K562 (cell line): Measurements from ENCODE around the gene LAMB4. TPM values are rescaled to one million over a fixed set of nuclear protein-coding genes. Genes with fewer than 3 reads are reported as not detected.

Experiments used
- ARID3A ChIP-seq: IDR thresholded peaks from 2 replicates; pipeline ENCODE4 v1.6.1; 2012; ENCODE audit warnings: low read depth, low read length, improper control_type of control experiment, borderline replicate concordance
- ATF3 ChIP-seq, 2 experiments: fragments of 450-650 bp in 1 of 2; sonication (generic) in 1 of 2; formaldehyde crosslinking in 1 of 2; IDR thresholded peaks in 1 of 2; conservative IDR thresholded peaks in 1 of 2; 2 replicates each; pipeline versions ENCODE4 v1.6.1 to v1.8.1; 2016 to 2023; ENCODE audit warnings: mild to moderate bottlenecking in 2 of 2, moderate library complexity in 2 of 2, inconsistent platforms in 1 of 2, missing genetic modification reagents in 1 of 2
- CEBPG ChIP-seq, 3 experiments: fragments of 200-800 bp in 1 of 3; sonication (Bioruptor generic) in 1 of 3; sonication (generic) in 1 of 3; formaldehyde crosslinking in 1 of 3; IDR thresholded peaks in 2 of 3; conservative IDR thresholded peaks in 1 of 3; 2 replicates each; pipeline versions ENCODE4 v1.6.1 to v1.8.0; 2016 to 2022; ENCODE audit warnings: missing compliant biosample characterization in 2 of 3, missing genetic modification characterization in 2 of 3, mild to moderate bottlenecking in 1 of 3, missing genetic modification reagents in 1 of 3
- FOXK1 ChIP-seq: sonication (generic); formaldehyde crosslinking; IDR thresholded peaks from 2 replicates; pipeline ENCODE4 v1.8.0; 2022; ENCODE audit warnings: missing genetic modification reagents, mild to moderate bottlenecking, borderline replicate concordance
- FUS ChIP-seq: fragments of 200-400 bp; formaldehyde crosslinking; optimal IDR thresholded peaks from 2 replicates; pipeline ENCODE3; 2017; ENCODE audit warnings: low read depth, low read length
- LCOR ChIP-seq: sonication (generic); formaldehyde crosslinking; IDR thresholded peaks from 2 replicates; pipeline ENCODE4 v1.8.0; 2022; ENCODE audit warnings: mild to moderate bottlenecking, missing genetic modification reagents
- POLR2A ChIP-seq: fragments of 450-650 bp; conservative IDR thresholded peaks from 2 replicates; pipeline ENCODE4 v1.6.1; 2016
- SMAD3 ChIP-seq: fragments of 450-650 bp; formaldehyde crosslinking; conservative IDR thresholded peaks from 2 replicates; pipeline ENCODE4 v1.4.0; 2020; ENCODE audit warnings: mild to moderate bottlenecking
- TGIF2 ChIP-seq: sonication (generic); formaldehyde crosslinking; IDR thresholded peaks from 2 replicates; pipeline ENCODE4 v1.8.1; 2022; ENCODE audit warnings: mild to moderate bottlenecking, missing genetic modification reagents, moderate library complexity
- VEZF1 ChIP-seq: fragments of 200-800 bp; sonication (Bioruptor generic); IDR thresholded peaks from 2 replicates; pipeline ENCODE4 v1.6.1; 2017; ENCODE audit warnings: missing genetic modification characterization, missing compliant biosample characterization
- ZEB2 ChIP-seq: fragments of 450-650 bp; IDR thresholded peaks from 2 replicates; pipeline ENCODE4 v1.6.1; 2016
- ZNF740 ChIP-seq, 3 experiments: fragments of 200-800 bp in 1 of 3; sonication (Bioruptor generic) in 1 of 3; sonication (generic) in 1 of 3; formaldehyde crosslinking in 1 of 3; IDR thresholded peaks; 2 replicates each; pipeline versions ENCODE4 v1.6.1 to v1.8.0; 2016 to 2022; ENCODE audit warnings: mild to moderate bottlenecking in 2 of 3, missing compliant biosample characterization in 2 of 3, missing genetic modification characterization in 2 of 3, missing genetic modification reagents in 1 of 3
- ZNF780A ChIP-seq: fragments of 250-450 bp; sonication (Bioruptor Pico); IDR thresholded peaks from 2 replicates; pipeline ENCODE4 v1.5.0; 2021; ENCODE audit warnings: mild to moderate bottlenecking
- polyA plus RNA-seq, 8 experiments: library from polyadenylated mRNA; depleted of rRNA in 4 of 8; stranded (reverse) in 5 of 8; unstranded in 3 of 8; fragments of >200 nt; fragmentation: Nextera tagmentation in 2 of 8; fragmentation: Illumina TruSeq in 1 of 8; extraction: Ambion mirVana in 2 of 8; extraction: Trizol in 1 of 8; gene quantifications; 2 replicates each; pipeline versions ENCODE4 v1.2.1 to v1.2.3, GENCODE V29; 2011 to 2014; ENCODE audit warnings: inconsistent platforms in 1 of 8, missing spikeins in 1 of 8
- total RNA-seq, 7 experiments: library from RNA; depleted of rRNA in 6 of 7; stranded (reverse); fragments of >200 nt in 6 of 7; fragmentation: Illumina TruSeq in 2 of 7; extraction: Trizol in 2 of 7; gene quantifications; 2 replicates each; pipeline versions ENCODE4 v1.2.1 to v1.2.3, GENCODE V29; 2011 to 2021; ENCODE audit warnings: low replicate concordance in 1 of 7

LAMB4 gene
- total and polyA plus RNA-seq, 9 of the 15 experiments (the other 6 are each of a cell fraction or from before 2014, with no cell fraction given) = 0.06 to 0.13 (median 0.07) TPM; not detected in 6

GRCh38 chr7:108020585-108020984 is 109.6 kb downstream of the LAMB4 start (continued):
- TF ChIP-seq ARID3A (0 out of 2 replicates have a peak, but pooled peaks have one; percentile 50), ZNF740 (CRISPR knock-in tag; IDR thresholded peaks at IDR 0.05) (no peak), ZNF740 (tag; IDR thresholded peaks at IDR 0.05) (no peak), LCOR (CRISPR knock-in tag) (0 out of 2 replicates have a peak, but pooled peaks have one; percentile 25), FUS (no peak), ZNF780A (CRISPR knock-in tag) (no peak), VEZF1 (CRISPR knock-in tag) (peak; percentile 30; the same call in 1 of the 2 replicates), SMAD3 (CRISPR knock-in tag) (0 out of 2 replicates have a peak, but pooled peaks have one; percentile 16), ZEB2 (0 out of 2 replicates have a peak, but pooled peaks have one; percentile 22), FOXK1 (CRISPR knock-in tag) (no peak), CEBPG (CRISPR knock-in tag; IDR thresholded peaks at IDR 0.05) (no peak), CEBPG (tag; conservative IDR thresholded peaks at IDR 0.05 in 1 of 2, IDR thresholded peaks at IDR 0.05 in 1 of 2) (peak in 1 of 2 experiments; percentile 71; a peak in 2 of 4 replicates), ATF3 (IDR thresholded peaks at IDR 0.05) (peak; percentile 58; the same call in 1 of the 2 replicates), ATF3 (CRISPR knock-in tag; conservative IDR thresholded peaks at IDR 0.05) (no peak), TGIF2 (CRISPR knock-in tag) (no peak), POLR2A (no peak)
